GM12892 (cell line): ENCODE results near the gene ENOX1.

Experiments used
- POLR2A ChIP-seq: IDR thresholded peaks from 2 replicates; pipeline ENCODE4 v1.6.1; 2011; ENCODE audit warnings: low read depth, low read length, control low read depth
- POLR2AphosphoS5 ChIP-seq: IDR thresholded peaks from 2 replicates; pipeline ENCODE4 v1.6.1; 2011; ENCODE audit warnings: low read depth, low read length, control low read depth
- TAF1 ChIP-seq: IDR thresholded peaks from 2 replicates; pipeline ENCODE4 v1.6.1; 2011; ENCODE audit warnings: low read depth, mild to moderate bottlenecking, control low read depth, low read length, borderline replicate concordance

GRCh38 chr13:43331672-43332071 is 455.1 kb downstream of the ENOX1 start:
- TF ChIP-seq POLR2A (no peak), POLR2AphosphoS5 (no peak), TAF1 (no peak)
